A549 treated with dexamethasone at 1 μM for 4 hours (cell line): ENCODE measurements around the gene ANKRD29. TPM values are rescaled to one million over a fixed set of nuclear protein-coding genes. Genes with fewer than 3 reads are reported as not detected.

ENCODE experiments used
- total RNA-seq: library from RNA; stranded (reverse); fragments of 200-300 nt; extraction: Qiagen RNA extraction; gene quantifications from 5 replicates; pipeline ENCODE4 v1.2.3, GENCODE V29; 2022

ANKRD29 gene, protein sequence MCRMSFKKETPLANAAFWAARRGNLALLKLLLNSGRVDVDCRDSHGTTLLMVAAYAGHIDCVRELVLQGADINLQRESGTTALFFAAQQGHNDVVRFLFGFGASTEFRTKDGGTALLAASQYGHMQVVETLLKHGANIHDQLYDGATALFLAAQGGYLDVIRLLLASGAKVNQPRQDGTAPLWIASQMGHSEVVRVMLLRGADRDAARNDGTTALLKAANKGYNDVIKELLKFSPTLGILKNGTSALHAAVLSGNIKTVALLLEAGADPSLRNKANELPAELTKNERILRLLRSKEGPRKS
- total RNA-seq, result 11.8 to 20.6 TPM (median 17.8 TPM) in 5 replicates

DNA sequence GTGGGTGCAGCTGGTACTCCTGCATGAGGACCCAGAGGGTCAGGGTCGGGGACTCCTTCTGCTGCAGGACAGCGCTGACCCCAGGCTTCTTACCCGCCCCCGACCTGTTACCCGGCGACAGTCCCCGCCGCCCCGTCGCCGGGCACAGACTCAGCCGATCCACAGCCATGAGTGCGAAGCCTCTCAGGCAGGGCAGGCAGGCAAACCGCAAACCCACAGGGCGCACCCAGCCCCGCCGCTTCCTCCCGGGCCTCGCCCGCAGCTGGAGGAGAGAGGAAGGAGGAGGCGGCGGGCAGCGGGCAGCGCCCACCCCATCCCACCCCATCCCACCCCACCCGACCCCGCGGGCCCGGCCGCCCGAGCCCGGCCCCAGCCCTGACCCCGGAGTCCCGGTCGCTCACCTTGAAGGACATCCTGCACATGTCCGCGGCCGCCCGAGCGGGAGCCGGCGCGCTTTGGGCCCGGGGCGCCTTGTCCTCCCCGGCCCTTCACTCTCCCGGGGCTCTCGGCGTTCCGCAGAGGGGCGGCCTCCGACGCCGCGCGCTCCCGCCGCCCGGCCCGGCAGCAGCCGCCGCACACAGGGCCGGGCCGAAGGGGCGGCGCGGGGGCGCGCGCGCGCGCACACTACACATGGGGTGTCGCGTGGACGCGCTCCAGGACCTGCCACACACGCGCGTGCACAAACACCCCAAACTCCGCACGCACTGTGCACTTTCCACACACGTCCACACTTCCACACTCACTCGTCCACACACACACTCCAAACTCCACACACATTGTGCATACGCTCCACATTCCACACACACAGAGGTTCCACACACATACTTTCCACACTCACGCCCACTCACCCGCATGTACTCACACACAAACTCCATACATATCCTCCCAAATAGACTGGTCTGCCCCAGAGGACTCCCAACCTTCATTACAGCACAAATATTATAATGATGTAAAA, at the start of gene ANKRD29:
ANKRD29 (minus strand) TSS at position 603 of the 955 bp plus-strand sequence; CDS start at position 422, 181 bp downstream.

DNA sequence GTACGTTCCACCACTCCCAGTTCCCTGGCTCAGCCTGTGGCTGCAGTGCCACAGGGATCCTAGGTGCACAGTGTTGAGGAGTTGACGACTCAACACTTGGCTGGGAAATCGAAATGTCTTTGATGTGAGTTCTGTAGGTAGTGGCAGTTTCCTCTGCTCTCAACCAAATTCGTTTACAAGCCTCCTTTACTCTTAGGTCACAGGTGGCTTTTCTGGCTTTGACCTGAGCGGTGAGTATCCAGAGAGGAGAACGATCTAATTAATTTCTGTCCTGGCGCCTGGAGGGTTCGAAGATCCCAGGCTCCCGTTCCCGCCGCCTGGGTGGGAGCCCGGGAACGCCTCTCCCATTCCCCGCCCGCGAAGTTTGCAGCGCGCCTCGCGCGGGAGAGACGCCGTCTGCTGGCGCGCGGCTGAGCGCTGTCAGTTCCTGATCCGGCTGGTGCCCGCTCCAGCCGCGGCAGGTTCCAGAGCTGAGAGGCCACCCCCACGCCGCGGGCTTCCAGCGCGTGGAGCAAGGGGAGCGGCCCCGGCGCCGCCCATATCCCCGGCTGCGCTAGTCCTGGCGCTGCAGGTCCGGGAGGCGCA, 26.4 kb upstream of the ANKRD29 start, which contains the start of gene LAMA3:
LAMA3 (plus strand) TSS at position 423 of the 585 bp plus-strand sequence. CDS start 231 bp downstream, outside the sequence.

DNA sequence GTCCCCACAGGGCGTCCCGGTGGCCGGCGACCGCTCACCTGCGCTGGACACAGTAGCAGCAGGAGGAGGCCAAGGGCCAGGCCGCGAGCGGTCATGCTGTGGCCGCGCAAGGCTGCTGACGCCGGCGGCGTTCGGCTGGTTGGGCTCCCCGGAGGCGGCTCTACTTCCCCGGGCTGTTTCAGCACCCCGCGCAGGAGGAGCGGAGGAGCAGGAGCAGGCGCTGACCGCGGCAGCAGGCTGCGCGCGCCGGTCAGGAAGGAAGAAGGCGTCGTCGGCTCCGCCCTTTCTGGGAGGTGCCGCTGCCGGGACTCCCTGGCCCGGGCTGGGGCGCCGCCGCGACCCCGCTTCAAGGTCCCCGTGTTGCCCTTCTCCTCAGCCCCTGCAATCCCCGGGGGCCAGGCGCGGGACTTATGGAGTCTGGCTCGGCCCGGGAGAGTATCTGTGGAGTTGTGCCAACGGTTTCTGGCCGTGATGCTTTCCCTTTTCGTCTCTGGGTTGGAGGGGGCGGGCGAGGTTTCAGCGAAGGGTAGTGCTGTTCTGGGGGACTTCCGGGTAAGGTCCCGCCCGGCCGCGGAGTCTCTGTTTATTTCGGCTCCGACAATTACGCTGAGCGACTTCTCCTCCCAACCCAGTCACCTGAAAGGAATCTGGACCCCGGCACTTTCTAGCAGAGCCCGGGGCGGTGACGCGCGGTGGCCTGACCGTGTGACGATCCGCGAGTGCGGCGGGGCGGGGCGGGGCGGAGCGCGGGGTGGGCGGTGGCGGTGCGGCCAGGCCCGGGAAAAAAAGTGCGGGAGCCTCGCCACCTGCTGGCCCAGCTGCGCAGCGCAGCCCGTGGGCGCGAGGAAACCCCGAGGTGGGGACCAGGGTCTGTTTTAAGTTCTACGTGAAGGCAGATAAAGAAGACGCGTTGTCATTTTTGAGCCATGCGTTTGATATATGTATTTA, 76.2 kb downstream of the ANKRD29 start, which contains the start of gene NPC1:
NPC1 (minus strand) TSS at position 258 of the 948 bp plus-strand sequence; CDS start at position 95, 163 bp downstream.

Other genes with a start within 250 kb of the ANKRD29 start
- 24.4 to 42.1 TPM (median 33.0 TPM) in 5 replicates for gene RIOK3, start 209.6 kb downstream of the ANKRD29 start, total RNA-seq
- gene RMC1, start 159.4 kb downstream of the ANKRD29 start, total RNA-seq, result 13.1 to 20.3 TPM (median 18.0 TPM) in 5 replicates
- 87.2 to 134 TPM (median 119 TPM) in 5 replicates for gene NPC1, start 76.4 kb downstream of the ANKRD29 start, total RNA-seq
- gene LAMA3, start 26.5 kb upstream of the ANKRD29 start, total RNA-seq, result 45.2 to 74.1 TPM (median 63.0 TPM) in 5 replicates